ENCODE data around the gene PEX14. TPM values are rescaled to one million over a fixed set of nuclear protein-coding genes. Genes with fewer than 3 reads are reported as not detected.

PEX14 gene
- total RNA-seq, 2 donors from 2014 or later, result 24.3 to 26.0 TPM

DNA sequence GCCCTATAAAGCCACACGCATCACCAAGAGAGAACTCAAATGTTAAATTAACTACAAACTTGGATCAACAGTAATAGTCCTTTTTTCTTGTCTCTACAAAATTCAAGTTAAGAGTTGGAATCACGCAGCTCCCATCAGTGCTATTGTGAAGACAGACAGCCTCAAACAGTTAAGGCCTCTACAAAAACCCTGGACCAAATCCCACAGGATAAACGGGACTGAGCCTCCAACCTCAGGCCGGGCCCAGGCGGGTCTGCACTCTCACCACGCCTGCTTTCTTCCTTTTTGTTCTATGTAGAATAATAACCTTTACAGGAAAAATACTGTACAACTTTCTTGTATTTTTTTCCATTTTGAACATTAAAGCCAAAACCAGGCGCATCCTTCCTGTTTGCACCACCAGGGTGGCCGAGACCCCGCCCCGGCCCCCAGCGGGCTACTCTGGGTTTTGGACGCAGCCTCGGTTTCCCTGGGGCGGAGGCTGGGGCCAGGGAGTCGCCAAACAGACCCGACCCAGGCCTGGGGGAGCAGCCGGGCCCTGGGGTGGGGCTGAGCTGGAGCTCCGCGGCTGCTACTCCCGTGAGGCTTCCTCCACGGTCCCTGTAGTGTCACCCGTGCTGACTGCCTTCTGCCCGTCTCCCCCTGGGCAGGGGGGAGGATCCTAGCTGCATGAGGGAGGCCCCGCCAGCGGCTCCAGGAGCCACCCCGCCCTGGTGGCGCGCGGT, 163.2 kb downstream of the PEX14 start:
- Histone ChIP-seq H3K36me3 (ENCODE audit: control insufficient read depth, insufficient read depth, low read length) (no peaks in the 10 kb centered on the region), H3K4me3 (ENCODE audit: low read length) (peak overlapping the region; percentile 17), H3K9ac (ENCODE audit: extremely low read depth, low read length, poor library complexity, severe bottlenecking) (no peak overlapping the region), H3K27ac (ENCODE audit: low read depth, low read length) (no peak overlapping the region), H3K27me3 (ENCODE audit: control insufficient read depth, insufficient read depth, low read length, poor library complexity, severe bottlenecking) (peaks cover 26% of the 10 kb centered on the region), H3K9me3 (ENCODE audit: control insufficient read depth, low read length) (no peaks in the 10 kb centered on the region), H3K4me1 (ENCODE audit: control insufficient read depth, insufficient read depth, low read length) (no peaks in the 10 kb centered on the region)
- H3K9me3 Mint-ChIP-seq, result no peaks in the 10 kb centered on the region
- TF ChIP-seq CTCF (conservative IDR thresholded peaks at IDR 0.05), result peak; percentile 48
- no peak overlapping the region for H3K27ac Mint-ChIP-seq
- no peaks in the 10 kb centered on the region for H3K36me3 Mint-ChIP-seq (ENCODE audit: low read depth)
- peak; percentile 70 for DNase-seq
- H3K4me1 Mint-ChIP-seq, result no peaks in the 10 kb centered on the region
- 52 to 54% methylated on average over 13 to 29 of the region's 29 CpGs for WGBS, 2 experiments (ENCODE audit: insufficient coverage in 1 of 2, insufficient read length in 1 of 2)
- H3K27me3 Mint-ChIP-seq (ENCODE audit: insufficient read depth), result peaks cover 11% of the 10 kb centered on the region
- peak overlapping the region; percentile 39 for H3K4me3 Mint-ChIP-seq

GRCh38 chr1:10638559-10639005, 163.8 kb downstream of the PEX14 start:
- H3K27ac Mint-ChIP-seq, result no peak overlapping the region
- no peak overlapping the region for H3K9ac ChIP-seq (ENCODE audit: extremely low read depth, low read length, poor library complexity, severe bottlenecking)
- H3K4me3 ChIP-seq (ENCODE audit: low read length), result peak overlapping the region; percentile 17

DNA sequence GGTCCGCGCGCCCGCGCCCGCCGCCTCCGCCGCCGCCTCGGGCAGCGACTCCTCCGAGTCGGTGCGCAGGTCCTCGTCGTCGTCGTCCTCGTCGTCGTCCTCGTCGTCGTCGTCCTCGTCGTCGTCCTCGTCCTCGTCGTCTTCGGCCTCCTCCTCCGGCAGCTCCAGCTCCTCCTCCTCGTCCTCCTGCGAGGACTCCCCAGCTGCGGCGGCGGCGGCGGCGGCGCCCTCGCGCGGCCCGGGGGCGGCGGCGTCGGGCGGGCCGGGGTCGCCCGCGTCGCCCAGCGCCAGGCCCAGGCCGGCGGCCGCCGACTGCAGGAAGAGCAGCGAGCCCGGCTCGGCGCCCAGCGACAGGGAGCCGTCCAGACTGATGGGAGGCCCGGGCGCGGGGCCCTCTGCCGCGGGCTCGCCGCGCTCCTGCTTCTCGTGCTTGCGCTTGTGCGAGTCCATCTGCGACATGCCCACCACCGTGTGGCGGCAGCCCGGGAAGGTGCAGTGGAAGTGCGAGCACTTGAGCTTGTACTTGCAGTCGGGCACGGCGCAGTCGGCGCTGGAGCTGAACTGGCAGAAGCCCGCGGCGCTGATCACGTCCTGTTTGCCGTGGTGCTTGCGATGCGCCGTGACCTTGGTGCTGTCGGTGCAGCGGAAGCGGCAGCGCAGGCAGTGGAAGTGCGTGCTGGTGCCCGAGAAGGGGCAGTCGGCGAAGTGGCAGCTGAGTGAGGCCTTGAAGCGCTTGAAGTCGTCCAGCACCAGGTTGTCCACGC, 164.4 kb downstream of the PEX14 start:
- WGBS, 2 experiments (ENCODE audit: insufficient coverage in 1 of 2, insufficient read length in 1 of 2), result 25 to 51% methylated on average over 59 to 108 of the region's 108 CpGs
- no peak overlapping the region for H3K4me3 ChIP-seq (ENCODE audit: low read length)

More at GRCh38 chr1:10638559-10639005, 163.8 kb downstream of the PEX14 start:
- no peak overlapping the region for H3K27ac ChIP-seq (ENCODE audit: low read depth, low read length)
- H3K4me3 Mint-ChIP-seq, result peak overlapping the region; percentile 39
- TF ChIP-seq CTCF (conservative IDR thresholded peaks at IDR 0.05), result no peak
- H3K27me3 Mint-ChIP-seq (ENCODE audit: insufficient read depth), result peaks cover 11% of the 10 kb centered on the region
- no peaks in the 10 kb centered on the region for H3K36me3 ChIP-seq (ENCODE audit: control insufficient read depth, insufficient read depth, low read length)
- no peaks in the 10 kb centered on the region for H3K4me1 ChIP-seq (ENCODE audit: control insufficient read depth, insufficient read depth, low read length)
- H3K9me3 Mint-ChIP-seq, result no peaks in the 10 kb centered on the region
- WGBS, 2 experiments (ENCODE audit: insufficient coverage in 1 of 2, insufficient read length in 1 of 2), result 8 to 19% methylated on average over 41 to 57 of the region's 57 CpGs
- H3K9me3 ChIP-seq (ENCODE audit: control insufficient read depth, low read length), result no peaks in the 10 kb centered on the region
- peaks cover 26% of the 10 kb centered on the region for H3K27me3 ChIP-seq (ENCODE audit: control insufficient read depth, insufficient read depth, low read length, poor library complexity, severe bottlenecking)
- no peaks in the 10 kb centered on the region for H3K36me3 Mint-ChIP-seq (ENCODE audit: low read depth)
- H3K4me1 Mint-ChIP-seq, result no peaks in the 10 kb centered on the region
- peak; percentile 74 for DNase-seq

More for the DNA sequence above, 164.4 kb downstream of the PEX14 start:
- Mint-ChIP-seq H3K27me3 (ENCODE audit: insufficient read depth) (peaks cover 11% of the 10 kb centered on the region), H3K9me3 (no peaks in the 10 kb centered on the region), H3K4me1 (no peaks in the 10 kb centered on the region), H3K27ac (no peak overlapping the region), H3K4me3 (peak overlapping the region; percentile 39), H3K36me3 (ENCODE audit: low read depth) (no peaks in the 10 kb centered on the region)
- DNase-seq, result peak; percentile 86
- Histone ChIP-seq H3K27ac (ENCODE audit: low read depth, low read length) (no peak overlapping the region), H3K36me3 (ENCODE audit: control insufficient read depth, insufficient read depth, low read length) (no peaks in the 10 kb centered on the region), H3K9me3 (ENCODE audit: control insufficient read depth, low read length) (no peaks in the 10 kb centered on the region), H3K4me1 (ENCODE audit: control insufficient read depth, insufficient read depth, low read length) (no peaks in the 10 kb centered on the region), H3K27me3 (ENCODE audit: control insufficient read depth, insufficient read depth, low read length, poor library complexity, severe bottlenecking) (peaks cover 26% of the 10 kb centered on the region), H3K9ac (ENCODE audit: extremely low read depth, low read length, poor library complexity, severe bottlenecking) (no peak overlapping the region)
- peak; percentile 26 for TF ChIP-seq CTCF (conservative IDR thresholded peaks at IDR 0.05)

Measured in endodermal cell (in vitro differentiated cells).